Endothelial cell (in vitro differentiated cells): ENCODE data around the gene EPN3. TPM values are rescaled to one million over a fixed set of nuclear protein-coding genes. Genes with fewer than 3 reads are reported as not detected.

ENCODE experiments used
- DNase-seq: peaks from one replicate; pipeline ENCODE4 v3.0.0; 2021; ENCODE audit warnings: low spot score
- H3K27ac Mint-ChIP-seq: one replicate; pipeline ENCODE4 v1.8.0; 2021; ENCODE audit warnings: mixed read lengths, inconsistent platforms; ENCODE audit not compliant: unreplicated experiment
- H3K27me3 Mint-ChIP-seq: one replicate; pipeline ENCODE4 v1.8.0; 2021; ENCODE audit warnings: mild to moderate bottlenecking, moderate library complexity, mixed read lengths, inconsistent platforms; ENCODE audit not compliant: unreplicated experiment
- H3K36me3 Mint-ChIP-seq: one replicate; pipeline ENCODE4 v1.8.0; 2021; ENCODE audit warnings: mild to moderate bottlenecking, low read depth, mixed read lengths, inconsistent platforms; ENCODE audit not compliant: unreplicated experiment
- H3K4me1 Mint-ChIP-seq: one replicate; pipeline ENCODE4 v1.8.0; 2021; ENCODE audit warnings: mild to moderate bottlenecking, mixed read lengths, inconsistent platforms; ENCODE audit not compliant: unreplicated experiment
- H3K4me3 Mint-ChIP-seq: one replicate; pipeline ENCODE4 v1.8.0; 2021; ENCODE audit warnings: mild to moderate bottlenecking, mixed read lengths, inconsistent platforms; ENCODE audit not compliant: unreplicated experiment
- H3K9me3 Mint-ChIP-seq: one replicate; pipeline ENCODE4 v1.8.0; 2021; ENCODE audit warnings: mixed read lengths, inconsistent platforms; ENCODE audit not compliant: unreplicated experiment
- CTCF ChIP-seq: fragments of 200-600 bp; sonication (generic); IDR thresholded peaks from one replicate; pipeline ENCODE4 v1.5.0; 2021; ENCODE audit warnings: antibody characterized with exemption; ENCODE audit not compliant: unreplicated experiment
- total RNA-seq: library from RNA; stranded (reverse); fragmentation: NEBNext Ultra II Directional; extraction: Animal tissue kit (Norgen Biotek cat#: 25700); gene quantifications from one replicate; pipeline ENCODE4 v1.2.1, GENCODE V29; 2021; ENCODE audit not compliant: unreplicated experiment

The EPN3 gene
- total RNA-seq, 1 donor from 2014 or later, result 0.49 TPM

DNA sequence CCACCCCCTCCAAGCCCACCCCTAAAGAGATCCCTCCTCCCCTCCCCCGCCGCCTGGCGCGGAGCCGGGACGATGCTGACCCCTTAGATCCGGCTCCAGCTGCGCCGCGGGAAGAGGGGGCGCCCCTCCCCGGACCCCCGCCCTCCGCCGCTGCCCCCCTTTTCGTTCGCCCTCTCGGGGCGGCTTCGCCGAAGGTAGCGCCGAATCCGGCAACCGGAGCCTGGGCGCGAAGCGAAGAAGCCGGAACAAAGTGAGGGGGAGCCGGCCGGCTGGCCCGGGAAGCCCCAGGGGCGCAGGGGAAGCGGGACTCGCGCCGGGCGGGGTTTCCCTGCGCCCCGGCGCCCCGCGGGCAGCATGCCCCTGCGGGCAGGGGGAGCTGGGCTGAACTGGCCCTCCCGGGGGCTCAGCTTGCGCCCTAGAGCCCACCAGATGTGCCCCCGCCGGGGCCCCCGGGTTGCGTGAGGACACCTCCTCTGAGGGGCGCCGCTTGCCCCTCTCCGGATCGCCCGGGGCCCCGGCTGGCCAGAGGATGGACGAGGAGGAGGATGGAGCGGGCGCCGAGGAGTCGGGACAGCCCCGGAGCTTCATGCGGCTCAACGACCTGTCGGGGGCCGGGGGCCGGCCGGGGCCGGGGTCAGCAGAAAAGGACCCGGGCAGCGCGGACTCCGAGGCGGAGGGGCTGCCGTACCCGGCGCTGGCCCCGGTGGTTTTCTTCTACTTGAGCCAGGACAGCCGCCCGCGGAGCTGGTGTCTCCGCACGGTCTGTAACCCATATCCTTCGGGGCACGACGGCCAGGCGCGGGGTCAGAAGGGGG is 28.6 kb downstream of the EPN3 start:
- Mint-ChIP-seq H3K9me3 (no peaks in the 10 kb centered on the region), H3K4me3 (no peak overlapping the region), H3K27ac (no peak overlapping the region), H3K4me1 (peaks cover 15% of the 10 kb centered on the region), H3K27me3 (peaks cover 32% of the 10 kb centered on the region), H3K36me3 (no peaks in the 10 kb centered on the region)
- no peak for DNase-seq
- TF ChIP-seq CTCF, result no peak

DNA sequence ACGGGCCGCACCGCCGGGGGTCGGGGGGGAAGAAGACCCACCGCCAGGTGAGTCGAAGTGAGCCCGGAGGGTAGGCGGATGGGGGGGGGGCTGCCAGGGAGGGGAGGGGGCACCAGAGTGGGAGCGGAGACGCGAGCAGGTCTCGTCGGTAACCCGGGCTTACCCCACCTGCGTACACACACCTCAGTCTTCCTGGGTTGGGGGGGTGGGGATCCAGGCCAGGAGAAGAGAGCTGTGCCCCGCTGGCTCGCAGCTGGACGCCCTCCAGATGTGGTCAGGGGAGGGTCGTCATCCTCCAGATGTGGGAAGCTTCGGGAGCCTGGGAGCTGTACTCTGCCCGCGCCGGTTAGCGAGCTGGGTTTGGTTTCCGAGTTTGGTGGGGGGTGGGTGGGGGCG is 29.2 kb downstream of the EPN3 start:
- no peaks in the 10 kb centered on the region for H3K36me3 Mint-ChIP-seq
- no peaks in the 10 kb centered on the region for H3K9me3 Mint-ChIP-seq
- no peak overlapping the region for H3K4me3 Mint-ChIP-seq
- no peak for TF ChIP-seq CTCF
- peaks cover 37% of the 10 kb centered on the region for H3K27me3 Mint-ChIP-seq
- H3K4me1 Mint-ChIP-seq, result peaks cover 15% of the 10 kb centered on the region
- no peak overlapping the region for H3K27ac Mint-ChIP-seq
- DNase-seq, result no peak

DNA sequence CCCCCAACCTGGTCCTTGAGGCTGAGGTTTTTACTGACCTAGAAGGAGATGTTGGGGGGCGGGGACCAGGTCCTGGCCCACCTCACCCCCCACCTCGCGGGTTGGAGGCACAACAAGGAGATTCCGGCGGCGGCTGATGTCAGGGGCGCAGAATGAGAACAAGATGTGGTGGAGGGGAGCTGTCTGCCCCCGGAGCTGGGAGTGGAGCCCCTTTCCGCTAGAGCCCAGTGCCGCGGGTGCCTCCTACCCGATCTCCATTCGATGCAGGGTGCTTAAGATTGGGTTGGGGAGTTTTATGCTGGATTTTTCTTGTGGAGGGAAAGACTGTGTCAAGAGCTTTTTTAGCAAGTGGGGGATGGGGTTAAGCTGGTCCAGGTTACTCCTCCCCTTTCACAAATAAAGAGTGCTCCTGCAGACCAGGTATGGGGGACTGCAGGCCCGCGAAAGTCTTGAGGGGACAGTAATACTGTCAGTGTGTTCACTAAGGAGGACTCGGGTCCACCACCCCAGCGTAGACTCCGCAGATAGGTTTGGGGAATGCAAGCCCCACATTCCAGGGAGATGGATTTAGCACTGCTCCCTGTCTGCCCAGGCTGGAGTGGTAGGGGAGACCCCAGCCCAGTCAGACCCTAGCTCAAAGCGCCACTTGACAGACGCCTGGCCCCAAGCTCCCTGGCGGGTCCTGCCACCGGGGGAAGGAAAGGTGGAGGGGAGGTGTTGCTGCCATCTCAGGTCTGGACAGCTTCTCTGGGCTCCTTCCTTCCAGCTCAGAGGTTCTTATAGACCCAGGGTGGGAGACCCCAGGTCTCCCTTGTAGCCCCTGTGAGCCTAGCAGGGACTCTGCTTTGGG is 29.9 kb downstream of the EPN3 start:
- no peaks in the 10 kb centered on the region for H3K36me3 Mint-ChIP-seq
- H3K4me3 Mint-ChIP-seq, result no peak overlapping the region
- peaks cover 38% of the 10 kb centered on the region for H3K27me3 Mint-ChIP-seq
- H3K4me1 Mint-ChIP-seq, result peaks cover 15% of the 10 kb centered on the region
- TF ChIP-seq CTCF, result no peak
- no peak overlapping the region for H3K27ac Mint-ChIP-seq
- H3K9me3 Mint-ChIP-seq, result no peaks in the 10 kb centered on the region
- no peak for DNase-seq

DNA sequence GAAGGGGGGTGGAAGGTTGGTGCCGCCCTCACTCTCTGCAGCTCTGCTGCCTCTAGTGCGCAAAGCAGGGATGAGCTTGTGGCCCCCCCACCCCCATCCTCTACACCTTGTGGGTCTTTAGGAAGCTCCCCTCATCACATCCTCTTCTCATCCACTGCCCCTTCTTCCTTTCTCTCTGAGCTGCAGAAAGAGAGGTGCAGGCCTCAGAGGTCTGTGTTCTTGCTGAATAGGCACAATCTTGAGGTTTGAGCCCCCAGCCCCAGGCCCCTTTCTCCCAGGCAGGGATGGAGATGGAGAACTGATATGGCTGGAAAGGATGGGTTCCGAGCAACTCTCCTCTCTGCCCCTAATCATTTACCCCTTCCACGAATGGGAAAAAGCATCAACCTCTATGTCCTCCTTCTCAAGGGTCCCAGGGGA is 30.6 kb downstream of the EPN3 start:
- H3K36me3 Mint-ChIP-seq, result no peaks in the 10 kb centered on the region
- H3K27ac Mint-ChIP-seq, result no peak overlapping the region
- no peak overlapping the region for H3K4me3 Mint-ChIP-seq
- H3K27me3 Mint-ChIP-seq, result peaks cover 40% of the 10 kb centered on the region
- H3K4me1 Mint-ChIP-seq, result peaks cover 15% of the 10 kb centered on the region
- no peaks in the 10 kb centered on the region for H3K9me3 Mint-ChIP-seq
- TF ChIP-seq CTCF, result no peak
- DNase-seq, result no peak

- peaks cover 40% of the 10 kb centered on the region for H3K27me3 Mint-ChIP-seq
- TF ChIP-seq CTCF, result no peak
- no peak for DNase-seq
- no peak overlapping the region for H3K4me3 Mint-ChIP-seq
- H3K36me3 Mint-ChIP-seq, result no peaks in the 10 kb centered on the region
- H3K4me1 Mint-ChIP-seq, result peaks cover 15% of the 10 kb centered on the region
- no peaks in the 10 kb centered on the region for H3K9me3 Mint-ChIP-seq
- peak overlapping the region; percentile 82 for H3K27ac Mint-ChIP-seq
Measured at GRCh38 chr17:50564916-50565315, 32.4 kb downstream of the EPN3 start.
